GM12873 (cell line): ENCODE data around the gene PPP1R14C.

Experiments used
- CTCF ChIP-seq: IDR thresholded peaks from 2 replicates; pipeline ENCODE4 v1.5.1; 2012; ENCODE audit warnings: low read depth, mild to moderate bottlenecking, moderate library complexity, low read length, control low read depth; ENCODE audit not compliant: insufficient read depth; ENCODE audit errors: missing control alignments

PPP1R14C gene

GRCh38 chr6:150298676-150299075 lies 155.8 kb downstream of the PPP1R14C start:
- no peak for TF ChIP-seq CTCF
